Mononuclear cell (primary cell): ENCODE data around the gene ZBTB7C. TPM values are rescaled to one million over a fixed set of nuclear protein-coding genes. Genes with fewer than 3 reads are reported as not detected.

Experiments
- H3K27me3 ChIP-seq: 2 replicates; pipeline ENCODE4 v1.6.0; 2011; ENCODE audit warnings: low read length, control low read depth; ENCODE audit not compliant: insufficient read depth
- H3K4me1 ChIP-seq: 2 replicates; pipeline ENCODE4 v1.5.1; 2011; ENCODE audit warnings: mild to moderate bottlenecking, low read length, control low read depth; ENCODE audit not compliant: insufficient read depth
- H3K4me3 ChIP-seq: 2 replicates; pipeline ENCODE4 v1.5.1; 2011; ENCODE audit warnings: mild to moderate bottlenecking, low read length, moderate library complexity
- H3K9me3 ChIP-seq: 2 replicates; pipeline ENCODE4 v1.5.1; 2011; ENCODE audit warnings: low read depth, mild to moderate bottlenecking, control low read depth, low read length
- total RNA-seq: library from RNA; depleted of rRNA; stranded (reverse); fragments of >200 nt; gene quantifications from one replicate; pipeline ENCODE4 v1.2.3, GENCODE V29; 2012

Gene ZBTB7C
- total RNA-seq, 1 donor, result not detected

DNA sequence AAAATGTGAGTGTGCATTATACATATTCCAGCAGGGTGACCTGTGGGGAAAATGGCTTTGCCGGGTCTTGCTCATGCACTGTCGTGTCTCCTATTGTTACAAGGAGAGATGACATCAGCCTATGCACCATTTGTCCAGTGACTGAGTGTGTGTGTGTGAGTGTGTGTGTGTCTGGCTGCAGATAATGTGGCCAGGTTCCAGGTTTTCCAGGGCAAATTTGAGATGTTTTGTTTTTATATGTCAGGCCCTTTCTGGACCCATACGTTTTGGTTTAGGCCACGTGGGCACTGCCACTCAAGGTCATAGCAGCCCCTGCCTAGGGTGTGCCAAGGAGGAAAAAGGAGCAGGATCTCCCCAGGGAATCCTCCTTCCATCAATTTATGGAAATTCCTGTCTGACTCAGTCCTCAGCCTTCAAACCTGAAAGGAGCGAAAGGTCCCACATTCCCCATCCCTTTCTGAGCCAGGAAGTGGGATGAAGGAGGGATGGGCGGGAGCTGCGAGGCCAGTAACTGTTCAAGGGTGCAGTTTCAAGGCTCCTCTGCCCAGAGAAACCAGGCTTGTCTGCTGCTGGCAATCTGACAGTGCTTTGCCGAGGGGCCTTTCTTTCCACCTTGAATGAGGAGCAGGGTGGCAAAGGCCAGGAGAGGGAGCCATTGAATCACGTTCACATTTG is 385.7 kb downstream of the ZBTB7C start:
- H3K27me3 ChIP-seq, result no peaks in the 10 kb centered on the region
- no peaks in the 10 kb centered on the region for H3K9me3 ChIP-seq
- no peak overlapping the region for H3K4me3 ChIP-seq
- H3K4me1 ChIP-seq, result no peaks in the 10 kb centered on the region

DNA sequence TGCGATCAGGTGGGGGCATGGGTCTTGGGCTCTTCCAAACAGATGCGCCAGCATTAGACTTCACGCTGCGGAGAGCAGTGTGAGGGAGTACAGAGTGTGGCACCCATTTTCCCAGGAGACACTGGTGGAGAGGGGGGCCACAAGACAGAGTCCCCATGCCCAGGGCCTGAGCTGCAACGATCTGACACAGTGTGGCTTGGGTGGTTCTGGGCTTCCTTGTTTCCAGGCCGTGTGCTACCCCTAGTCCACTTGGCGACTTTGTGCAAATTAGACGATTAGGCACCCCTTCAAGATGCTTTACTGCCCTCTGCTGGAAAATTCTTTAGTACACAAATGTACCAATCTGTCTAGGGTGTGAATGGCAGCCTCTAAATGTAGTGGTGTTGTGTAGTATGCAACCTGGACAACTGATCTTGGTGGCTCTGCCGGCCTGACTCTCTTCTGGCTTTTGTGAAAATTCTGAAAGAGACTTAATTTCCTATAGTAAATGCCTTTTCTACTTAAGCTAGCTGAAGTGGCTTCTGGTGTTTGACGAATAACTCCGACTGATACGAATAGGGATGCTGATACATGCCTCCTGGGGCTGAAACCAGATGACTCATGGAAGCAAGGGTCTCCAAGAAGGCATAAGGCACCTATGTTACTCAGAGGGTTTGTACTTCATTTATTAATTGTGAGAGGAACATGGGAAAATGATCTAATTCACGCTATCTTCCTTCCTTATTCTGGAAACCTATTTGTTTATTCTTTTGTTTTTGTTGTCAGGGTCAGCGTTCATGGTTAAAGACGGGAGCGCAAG is 386.5 kb downstream of the ZBTB7C start:
- no peaks in the 10 kb centered on the region for H3K27me3 ChIP-seq
- H3K9me3 ChIP-seq, result no peaks in the 10 kb centered on the region
- no peaks in the 10 kb centered on the region for H3K4me1 ChIP-seq
- H3K4me3 ChIP-seq, result no peak overlapping the region

DNA sequence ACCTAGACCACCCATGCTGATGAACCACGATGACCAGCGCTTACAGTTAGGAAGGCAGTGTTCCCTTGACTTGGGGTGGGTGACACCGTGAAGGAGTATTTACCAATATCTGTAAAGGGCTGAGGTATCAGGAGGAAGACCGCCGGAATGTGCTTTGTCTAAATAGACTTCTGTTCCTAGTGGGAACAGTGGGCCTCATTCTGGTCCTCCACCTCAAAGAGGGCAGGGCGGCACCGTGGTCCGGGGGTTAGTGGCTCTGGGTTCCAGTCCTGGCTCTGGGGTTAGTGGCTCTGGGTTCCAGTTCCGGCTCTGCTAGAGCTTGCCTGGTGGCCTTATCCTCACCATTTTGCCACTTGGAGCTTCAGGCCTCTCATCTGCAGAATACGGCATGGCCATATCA is 387.2 kb downstream of the ZBTB7C start:
- H3K9me3 ChIP-seq, result no peaks in the 10 kb centered on the region
- H3K4me1 ChIP-seq, result no peaks in the 10 kb centered on the region
- H3K27me3 ChIP-seq, result no peaks in the 10 kb centered on the region
- no peak overlapping the region for H3K4me3 ChIP-seq

DNA sequence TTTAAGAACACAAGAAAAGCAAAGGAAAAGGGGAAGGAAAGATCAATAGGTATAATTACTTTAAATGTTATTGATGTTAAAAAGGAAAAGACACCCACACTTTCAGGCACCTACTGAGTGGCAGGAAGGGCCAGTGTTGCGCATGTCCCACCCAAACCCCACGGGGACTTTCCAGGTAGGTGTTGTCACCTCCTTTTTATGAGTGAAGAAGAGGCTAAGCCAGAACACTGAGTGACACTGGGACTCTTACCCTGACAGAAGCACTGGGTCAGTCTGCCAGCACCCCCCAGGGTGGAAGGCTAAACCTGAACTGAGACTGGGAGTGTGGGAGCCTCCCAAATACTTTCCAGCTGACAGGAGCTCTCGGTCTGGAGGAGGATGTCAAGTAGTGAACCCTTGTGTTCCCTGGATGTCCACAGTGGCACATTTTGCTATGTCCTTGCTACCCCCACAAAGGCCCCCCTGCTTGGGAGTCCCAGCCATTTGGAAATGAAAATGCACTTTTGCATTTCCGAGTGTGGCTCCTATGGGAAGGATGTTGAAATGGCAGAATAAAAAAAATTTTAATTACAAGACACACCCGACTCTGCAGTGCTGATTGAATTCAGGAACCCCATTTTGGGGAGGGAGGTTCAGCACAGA is 387.8 kb downstream of the ZBTB7C start:
- no peak overlapping the region for H3K4me3 ChIP-seq
- H3K9me3 ChIP-seq, result no peaks in the 10 kb centered on the region
- H3K4me1 ChIP-seq, result no peaks in the 10 kb centered on the region
- no peaks in the 10 kb centered on the region for H3K27me3 ChIP-seq

DNA sequence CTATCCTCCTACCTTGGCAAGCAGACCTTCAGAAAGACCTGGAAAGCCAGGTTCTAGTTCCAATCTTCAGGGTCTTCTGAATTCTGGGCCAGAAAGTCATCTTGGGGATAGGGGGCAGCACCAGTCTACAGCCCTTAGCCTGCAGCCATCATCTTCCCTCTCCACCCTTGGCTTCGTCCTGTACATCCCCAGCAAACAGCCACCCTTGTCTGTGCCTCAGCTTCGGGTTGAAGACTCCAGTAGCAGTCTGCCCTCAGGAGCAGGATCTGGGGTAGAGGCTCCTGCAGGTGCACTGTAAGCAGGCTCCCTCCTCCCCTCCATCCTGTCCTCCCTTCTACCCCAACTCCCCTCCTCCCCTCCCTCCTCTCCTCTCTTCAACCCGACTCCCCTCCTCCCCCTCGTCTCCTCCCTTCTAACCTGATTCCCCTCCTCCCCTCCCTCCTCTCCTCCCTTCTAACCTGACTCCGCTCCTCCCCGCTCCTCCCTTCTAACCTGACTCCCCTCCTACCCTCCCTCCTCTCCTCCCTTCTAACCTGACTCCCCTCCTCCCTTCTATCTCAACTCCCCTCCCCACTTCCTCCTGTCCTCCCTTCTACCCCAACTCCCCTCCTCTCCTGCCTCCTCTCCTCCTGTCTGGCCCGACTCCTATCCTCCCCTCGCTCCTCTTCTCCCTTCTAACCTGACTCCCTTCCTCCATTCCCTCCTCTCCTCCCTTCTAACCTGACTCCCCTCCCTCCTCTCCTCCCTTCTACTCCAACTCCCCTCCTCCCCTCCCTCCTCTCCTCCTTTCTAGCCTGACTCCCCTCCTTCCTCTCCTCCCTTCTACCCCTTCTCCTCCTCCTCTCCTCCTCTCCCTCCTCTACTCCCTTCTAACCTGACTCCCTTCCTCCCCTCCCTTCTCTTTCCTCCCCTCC is 388.6 kb downstream of the ZBTB7C start:
- Histone ChIP-seq H3K27me3 (no peaks in the 10 kb centered on the region), H3K4me3 (no peak overlapping the region), H3K9me3 (no peaks in the 10 kb centered on the region), H3K4me1 (no peaks in the 10 kb centered on the region)

DNA sequence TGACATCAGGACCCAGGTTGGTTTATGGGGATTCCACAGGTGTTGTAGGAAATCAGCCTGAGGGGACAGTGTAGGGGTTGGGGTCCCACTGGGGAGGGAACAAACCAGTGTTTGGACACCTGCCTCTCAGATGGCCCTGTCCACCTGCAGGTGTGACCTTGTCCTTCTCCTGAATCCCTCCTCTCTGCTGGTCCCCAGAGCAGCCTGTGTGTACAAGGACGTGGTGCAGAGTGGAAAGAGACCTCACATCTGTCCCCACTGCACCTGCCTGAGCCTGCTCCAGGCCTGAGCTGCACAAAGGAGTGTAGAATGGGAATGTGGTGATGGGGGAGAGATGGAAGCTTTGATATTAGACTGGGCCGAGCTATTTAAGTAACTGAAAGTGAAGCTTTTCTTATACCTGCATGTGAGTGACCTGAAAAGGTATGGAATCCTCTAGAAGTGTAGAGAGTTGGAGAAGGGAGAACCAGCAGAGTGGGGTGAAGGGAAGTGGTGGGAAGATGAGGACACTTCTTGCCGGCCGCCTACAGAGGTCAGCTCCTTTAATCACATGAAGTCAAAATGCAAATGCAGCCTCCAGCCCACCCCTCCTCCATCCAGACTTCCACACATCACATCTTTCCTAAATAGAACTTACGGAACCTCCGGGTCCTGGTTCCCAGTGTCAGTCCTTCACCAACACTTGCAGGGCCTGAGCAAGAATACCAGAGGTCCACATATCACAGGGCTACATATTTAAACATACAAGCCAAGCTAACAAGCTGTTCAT is 389.4 kb downstream of the ZBTB7C start:
- Histone ChIP-seq H3K4me3 (no peak overlapping the region), H3K4me1 (no peaks in the 10 kb centered on the region), H3K27me3 (no peaks in the 10 kb centered on the region), H3K9me3 (no peaks in the 10 kb centered on the region)

DNA sequence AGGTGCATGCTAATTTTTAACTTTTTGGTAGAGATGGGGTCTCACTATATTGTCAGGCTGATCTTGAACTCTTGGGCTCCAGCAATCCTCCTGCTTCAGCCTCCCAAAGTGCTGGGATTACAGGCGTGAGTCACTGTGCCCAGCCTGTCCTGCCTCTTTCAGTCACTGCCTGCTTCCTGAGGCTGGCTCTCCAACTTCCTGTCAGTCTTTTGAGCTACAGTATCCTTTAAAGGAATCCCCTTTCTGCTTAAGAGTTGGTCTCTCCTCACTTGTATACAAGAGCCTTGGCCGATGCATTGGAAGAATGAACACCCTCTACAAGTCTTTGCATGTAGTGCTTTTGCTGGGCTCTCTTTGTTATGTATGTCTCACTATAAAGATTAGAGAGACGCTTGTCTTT is 390.3 kb downstream of the ZBTB7C start:
- Histone ChIP-seq H3K27me3 (no peaks in the 10 kb centered on the region), H3K4me1 (no peaks in the 10 kb centered on the region), H3K4me3 (no peak overlapping the region), H3K9me3 (no peaks in the 10 kb centered on the region)

DNA sequence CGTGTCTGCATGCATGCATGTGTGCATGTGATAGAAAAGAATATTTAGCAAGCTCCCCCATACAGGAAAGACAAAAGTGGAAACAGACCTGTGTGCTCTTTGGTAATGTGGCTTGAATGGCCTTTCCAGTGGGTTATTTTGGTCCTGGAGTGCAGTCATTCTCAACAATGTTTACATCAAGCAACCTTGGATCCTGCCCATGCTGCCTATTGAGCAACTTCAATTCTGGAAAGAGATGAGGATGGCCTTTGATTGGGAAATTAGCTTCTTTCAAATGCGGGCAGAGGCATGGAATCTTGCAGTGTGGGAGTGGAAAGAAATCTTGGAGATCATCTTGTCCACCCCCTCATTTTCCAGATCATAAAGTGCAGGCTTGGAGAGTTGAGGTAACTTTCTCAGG is 391.5 kb downstream of the ZBTB7C start:
- Histone ChIP-seq H3K4me3 (no peak overlapping the region), H3K9me3 (no peaks in the 10 kb centered on the region), H3K4me1 (no peaks in the 10 kb centered on the region), H3K27me3 (no peaks in the 10 kb centered on the region)

DNA sequence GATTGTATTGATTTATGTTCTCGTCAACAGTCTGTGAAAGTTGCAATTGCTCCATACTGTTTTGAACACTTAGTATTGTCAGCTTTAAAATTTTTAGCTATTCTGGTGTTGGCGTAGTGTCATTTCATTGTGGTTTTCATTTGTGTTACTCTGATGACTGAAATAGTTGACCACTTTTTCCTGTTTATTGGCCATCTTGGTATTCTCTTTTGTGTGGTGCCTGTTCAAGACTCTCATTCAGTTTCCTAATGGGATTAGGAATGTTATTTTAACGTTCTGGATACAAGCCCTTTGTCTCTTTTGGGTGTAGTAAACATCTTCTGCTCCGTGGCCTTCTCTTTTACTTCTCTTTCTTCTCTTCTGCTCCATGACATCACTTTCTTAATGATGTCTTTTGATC is 396.0 kb downstream of the ZBTB7C start:
- Histone ChIP-seq H3K4me3 (no peak overlapping the region), H3K27me3 (no peaks in the 10 kb centered on the region), H3K4me1 (no peaks in the 10 kb centered on the region), H3K9me3 (no peaks in the 10 kb centered on the region)

DNA sequence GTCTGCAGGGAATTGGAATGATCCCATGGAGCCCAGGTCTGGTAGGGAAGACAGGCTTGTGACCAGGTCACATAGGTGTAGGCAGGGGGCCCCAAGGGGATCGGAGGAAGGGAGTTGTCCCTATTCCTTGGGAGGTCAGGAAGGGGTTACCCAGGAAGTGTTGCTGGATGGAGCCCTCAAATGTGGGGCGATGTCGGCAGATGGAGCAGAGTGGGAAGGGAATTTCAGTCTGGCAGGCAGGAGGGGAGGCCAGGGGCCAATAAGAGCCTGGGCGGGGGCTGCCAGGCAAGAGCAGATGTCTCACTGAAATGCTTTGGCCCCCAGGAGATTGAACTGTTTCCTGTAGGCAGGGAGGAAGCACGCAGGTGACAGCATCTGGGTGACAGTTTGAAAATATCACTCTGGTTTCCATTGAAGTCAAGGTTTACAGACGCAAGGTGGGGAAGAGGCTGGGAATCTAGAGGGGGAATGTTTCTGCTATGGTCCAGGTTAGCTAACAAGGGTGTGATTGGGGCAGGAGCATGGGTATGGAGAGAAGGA is 397.2 kb downstream of the ZBTB7C start:
- Histone ChIP-seq H3K4me3 (no peak overlapping the region), H3K27me3 (peaks cover 5% of the 10 kb centered on the region), H3K9me3 (no peaks in the 10 kb centered on the region), H3K4me1 (peaks cover 6% of the 10 kb centered on the region)

DNA sequence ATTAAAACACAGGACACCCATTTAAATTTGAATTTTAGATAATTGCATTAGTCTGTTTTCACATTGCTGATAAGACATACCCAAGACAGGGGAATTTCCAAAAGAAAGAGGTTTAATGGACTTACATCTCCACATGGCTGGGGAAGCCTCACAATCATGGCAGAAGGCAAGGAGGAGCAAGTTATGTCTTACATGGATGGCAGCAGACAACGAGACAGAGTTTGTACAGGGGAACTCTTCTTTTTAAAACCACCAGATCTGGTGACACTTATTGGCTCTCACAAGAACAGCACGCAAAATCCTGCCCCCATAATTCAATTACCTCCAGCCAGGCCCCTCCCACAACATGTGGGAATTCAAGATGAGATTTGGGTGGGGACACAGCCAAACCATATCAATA is 398.9 kb downstream of the ZBTB7C start:
- no peaks in the 10 kb centered on the region for H3K9me3 ChIP-seq
- H3K4me1 ChIP-seq, result peaks cover 6% of the 10 kb centered on the region
- no peak overlapping the region for H3K4me3 ChIP-seq
- H3K27me3 ChIP-seq, result peaks cover 5% of the 10 kb centered on the region

DNA sequence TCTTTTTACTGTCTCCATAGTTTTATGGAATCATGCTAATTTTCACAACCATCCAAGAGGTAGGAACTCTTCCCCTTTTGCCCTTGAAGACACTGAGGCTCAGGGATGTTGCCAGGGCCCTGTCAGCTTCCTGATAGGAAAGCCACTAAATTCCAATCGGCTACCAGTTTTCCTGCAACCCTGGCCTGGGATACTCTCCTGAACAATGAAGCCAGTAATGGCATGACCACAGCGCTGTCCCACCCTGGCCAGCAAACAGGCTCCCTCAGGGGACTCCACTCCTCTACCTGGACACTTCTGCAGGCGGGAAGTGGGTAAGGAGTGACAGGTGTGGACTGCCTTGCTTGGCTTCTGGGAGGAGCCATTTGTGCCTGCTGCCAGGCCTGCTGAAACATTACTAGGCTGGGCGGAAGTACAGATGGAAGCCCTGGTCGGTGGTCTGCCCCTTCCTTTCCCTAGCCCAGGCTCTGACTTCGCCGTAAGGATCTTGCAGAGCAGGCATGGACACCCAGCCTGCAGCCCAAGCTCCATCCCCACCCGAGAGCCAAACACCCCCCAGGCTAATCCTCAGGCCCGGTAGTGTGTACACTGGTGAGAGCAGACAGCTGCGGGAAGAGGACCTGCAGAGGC is 400.0 kb downstream of the ZBTB7C start:
- no peak overlapping the region for H3K4me3 ChIP-seq
- H3K9me3 ChIP-seq, result no peaks in the 10 kb centered on the region
- peaks cover 6% of the 10 kb centered on the region for H3K4me1 ChIP-seq
- peaks cover 5% of the 10 kb centered on the region for H3K27me3 ChIP-seq

DNA sequence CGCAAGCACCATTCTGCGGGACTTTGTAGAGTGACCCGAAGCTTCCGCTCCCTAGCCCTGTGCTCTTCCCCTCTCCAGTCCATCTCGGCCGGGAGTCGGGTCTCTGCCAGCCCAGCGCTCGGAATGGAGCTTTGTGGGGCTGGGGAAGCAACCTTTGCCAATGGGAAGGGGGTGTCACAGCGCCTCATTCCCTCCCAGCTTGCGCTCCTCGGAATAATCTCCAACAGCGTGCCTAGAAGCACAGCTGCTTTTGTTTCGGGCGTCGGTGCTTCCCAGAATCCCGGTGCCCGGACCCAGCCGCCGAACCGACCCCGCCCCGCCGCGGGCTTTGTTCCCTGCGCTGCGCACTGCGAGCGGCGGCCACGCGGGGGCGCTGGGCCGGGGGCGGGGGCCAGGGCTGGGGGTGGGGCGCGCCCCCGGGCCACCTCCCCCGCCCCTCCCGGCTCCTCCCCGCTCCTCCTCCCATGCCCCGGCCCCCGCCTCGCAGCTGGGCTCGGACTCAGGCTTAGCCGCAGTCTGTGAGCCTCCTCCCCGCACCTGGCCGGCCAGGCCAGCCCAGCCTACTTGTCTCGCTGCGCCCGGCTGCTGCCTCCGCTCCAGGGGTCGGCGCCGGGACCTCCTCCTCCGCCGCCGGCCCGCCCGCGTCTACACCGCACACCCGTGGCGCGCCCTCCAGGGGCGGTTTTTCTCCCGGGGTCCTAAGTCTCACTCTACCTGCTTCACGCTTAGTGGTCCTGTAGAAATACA is 401.1 kb downstream of the ZBTB7C start:
- peaks cover 5% of the 10 kb centered on the region for H3K27me3 ChIP-seq
- H3K9me3 ChIP-seq, result no peaks in the 10 kb centered on the region
- peak overlapping the region; percentile 27 for H3K4me3 ChIP-seq
- peaks cover 6% of the 10 kb centered on the region for H3K4me1 ChIP-seq
